Neural progenitor cell (in vitro differentiated cells): ENCODE data around the gene NAA15. TPM values are rescaled to one million over a fixed set of nuclear protein-coding genes. Genes with fewer than 3 reads are reported as not detected.

Experiments used
- DNase-seq: peaks from one replicate; pipeline ENCODE4 v3.0.0-alpha.2; 2016; ENCODE audit warnings: low spot score
- H2AFZ ChIP-seq: fragments of 200-600 bp; sonication (generic); replicated peaks from 2 replicates; pipeline ENCODE4 v1.6.1; 2016; ENCODE audit warnings: antibody characterized with exemption
- H3F3A ChIP-seq: fragments of 200-600 bp; sonication (generic); 2 replicates; pipeline ENCODE4 v1.6.1; 2016; ENCODE audit warnings: antibody characterized with exemption, low read depth
- H3K27ac ChIP-seq: fragments of 200-600 bp; sonication (generic); 2 replicates; pipeline ENCODE4 v1.5.1; 2016; ENCODE audit warnings: mild to moderate bottlenecking
- H3K27me3 ChIP-seq: fragments of 200-600 bp; sonication (generic); 2 replicates; pipeline ENCODE4 v1.6.1; 2016; ENCODE audit warnings: mild to moderate bottlenecking, moderate library complexity
- H3K36me3 ChIP-seq: fragments of 200-600 bp; sonication (generic); 2 replicates; pipeline ENCODE4 v1.5.1; 2016
- H3K4me1 ChIP-seq: fragments of 200-600 bp; sonication (generic); 2 replicates; pipeline ENCODE4 v1.6.1; 2016; ENCODE audit warnings: mixed run types
- H3K4me2 ChIP-seq: fragments of 200-600 bp; sonication (generic); 2 replicates; pipeline ENCODE4 v1.6.1; 2016
- H3K4me3 ChIP-seq: fragments of 200-600 bp; sonication (generic); 2 replicates; pipeline ENCODE4 v1.5.1; 2016
- H3K79me2 ChIP-seq: fragments of 200-600 bp; sonication (generic); 2 replicates; pipeline ENCODE4 v1.6.1; 2016; ENCODE audit warnings: low read depth
- H3K9ac ChIP-seq: fragments of 200-600 bp; sonication (generic); 2 replicates; pipeline ENCODE4 v1.6.1; 2016
- H3K9me3 ChIP-seq: fragments of 200-600 bp; sonication (generic); 2 replicates; pipeline ENCODE4 v1.5.1; 2016; ENCODE audit warnings: low read depth
- H4K20me1 ChIP-seq: fragments of 200-600 bp; sonication (generic); 2 replicates; pipeline ENCODE4 v1.6.1; 2016; ENCODE audit warnings: low read depth
- H3K27ac Mint-ChIP-seq: 3 replicates; pipeline ENCODE4 v1.8.0; 2021; ENCODE audit warnings: mixed read lengths
- H3K27me3 Mint-ChIP-seq: 2 replicates; pipeline ENCODE4 v1.8.0; 2022; ENCODE audit warnings: low read depth, mild to moderate bottlenecking, inconsistent platforms, moderate library complexity, mixed read lengths; ENCODE audit not compliant: insufficient read depth
- H3K36me3 Mint-ChIP-seq: 3 replicates; pipeline ENCODE4 v1.8.0; 2021; ENCODE audit warnings: mixed read lengths
- H3K4me1 Mint-ChIP-seq: 3 replicates; pipeline ENCODE4 v1.8.0; 2021; ENCODE audit warnings: mixed read lengths
- H3K4me3 Mint-ChIP-seq: 3 replicates; pipeline ENCODE4 v1.8.0; 2021; ENCODE audit warnings: mild to moderate bottlenecking, moderate library complexity, mixed read lengths
- H3K9me3 Mint-ChIP-seq: 3 replicates; pipeline ENCODE4 v1.8.0; 2020; ENCODE audit warnings: mixed read lengths
- CTCF ChIP-seq: fragments of 200-600 bp; sonication (generic); IDR thresholded peaks from 2 replicates; pipeline ENCODE4 v1.5.1; 2017; ENCODE audit warnings: antibody characterized with exemption, mild to moderate bottlenecking
- EZH2 ChIP-seq: fragments of 200-600 bp; sonication (generic); IDR thresholded peaks from 2 replicates; pipeline ENCODE4 v1.6.1; 2017; ENCODE audit warnings: antibody characterized with exemption, mild to moderate bottlenecking, moderate library complexity
- EZH2phosphoT487 ChIP-seq: fragments of 200-600 bp; sonication (generic); IDR thresholded peaks from 2 replicates; pipeline ENCODE4 v1.6.1; 2017; ENCODE audit warnings: antibody characterized with exemption
- small RNA-seq: library from RNA; depleted of rRNA; stranded (forward); fragments of <200 nt; gene quantifications from one replicate; pipeline ENCODE3, GENCODE V24; 2015
- total RNA-seq: library from RNA; depleted of rRNA; stranded (reverse); fragments of >200 nt; gene quantifications from 2 replicates; pipeline ENCODE4 v1.2.3, GENCODE V29; 2015; ENCODE audit warnings: low replicate concordance

NAA15 gene
- total RNA-seq, 1 donor from 2014 or later = 69.0 TPM

DNA sequence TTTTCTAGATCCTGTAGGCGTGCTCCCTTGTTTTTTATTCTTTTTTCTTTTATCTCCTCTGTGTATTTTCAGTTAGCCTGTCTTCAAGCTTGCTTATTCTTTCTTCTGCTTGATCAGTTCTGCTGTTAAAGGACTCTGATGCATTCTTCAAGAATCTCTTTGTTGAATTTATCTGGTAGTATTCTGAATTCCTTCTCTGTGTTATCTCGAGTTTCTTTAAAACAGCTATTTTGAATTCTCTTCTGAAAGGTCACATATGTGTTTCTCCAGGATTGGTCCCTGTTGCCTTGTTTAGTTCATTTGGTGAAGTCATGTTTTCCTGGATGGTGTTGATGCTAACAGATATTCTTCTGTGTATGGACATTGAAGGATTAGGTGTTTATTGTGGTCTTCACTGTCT lies 167.9 kb downstream of the NAA15 start:
- Histone ChIP-seq H3K27ac (no peak overlapping the region), H3K27me3 (no peaks in the 10 kb centered on the region), H3K4me3 (no peak overlapping the region), H3K9me3 (no peaks in the 10 kb centered on the region), H3K4me1 (no peaks in the 10 kb centered on the region), H3K9ac (no peak overlapping the region), H2AFZ (no peak overlapping the region), H3K79me2 (peaks cover 46% of the 10 kb centered on the region), H4K20me1 (no peaks in the 10 kb centered on the region), H3F3A (no peaks in the 10 kb centered on the region), H3K36me3 (peaks cover 10% of the 10 kb centered on the region), H3K4me2 (no peak overlapping the region)
- Mint-ChIP-seq H3K27ac (no peak overlapping the region), H3K4me3 (no peak overlapping the region), H3K9me3 (peaks cover 29% of the 10 kb centered on the region), H3K36me3 (peaks cover 19% of the 10 kb centered on the region), H3K27me3 (peaks cover 3% of the 10 kb centered on the region), H3K4me1 (no peaks in the 10 kb centered on the region)
- no peak for TF ChIP-seq CTCF
- no peak for TF ChIP-seq EZH2phosphoT487
- TF ChIP-seq EZH2 = no peak
- DNase-seq = no peak

Small RNA genes within 50 kb of the gene (small RNA-seq; reads per million reads assigned to genes)
- gene RF01225 (not detected), gene RNU6-1074P (not detected), gene RNU6-1214P (not detected)

Other genes starting within 250 kb of the NAA15 start
- gene ELF2, start 124.3 kb upstream of the NAA15 start, total RNA-seq = 30.5 and 44.3 TPM in 2 replicates
- 2.5 and 5.1 TPM in 2 replicates for gene MGARP, start 21.3 kb upstream of the NAA15 start, total RNA-seq
- 27.0 and 40.6 TPM in 2 replicates for gene NDUFC1, start 972 bp downstream of the NAA15 start, total RNA-seq
- gene RAB33B, start 152.6 kb downstream of the NAA15 start, total RNA-seq = 10.3 and 14.4 TPM in 2 replicates